ENCODE data around the gene TCF7L2. TPM values are rescaled to one million over a fixed set of nuclear protein-coding genes. Genes with fewer than 3 reads are reported as not detected.

Gene TCF7L2
- total RNA-seq, 4 donors from 2014 or later = 12.7 to 59.9 (median 16.1) TPM

- Histone ChIP-seq H3K4me1 (peaks cover 0 to 12% of the 10 kb centered on the region in 2 donors), H3K4me3 (no peak overlapping the region), H3K9me3 (no peaks in the 10 kb centered on the region), H3K27ac (no peak overlapping the region), H3K36me3 (no peaks in the 10 kb centered on the region), H3K27me3 (no peaks in the 10 kb centered on the region)
- intact Hi-C loops (cut with DNase I; ENCODE audit: low total_unique reads) = loop anchor here (10.0 kb wide), 2 partner anchors 95 to 165 kb away; no protein-coding TSS in a partner anchor
- DNase-seq = no peak
- TF ChIP-seq CTCF (IDR thresholded peaks at IDR 0.05) (no peak), POLR2A (IDR thresholded peaks at IDR 0.05) (no peak)
These were observed 9.3 kb downstream of the TCF7L2 start for GRCh38 chr10:112959207-112959838.

- Histone ChIP-seq H3K36me3 (no peaks in the 10 kb centered on the region), H3K4me3 (no peak overlapping the region), H3K27ac (no peak overlapping the region), H3K9me3 (no peaks in the 10 kb centered on the region), H3K4me1 (peaks cover 0 to 12% of the 10 kb centered on the region in 2 donors), H3K27me3 (no peaks in the 10 kb centered on the region)
- intact Hi-C loops (cut with DNase I; ENCODE audit: low total_unique reads) = no loop called here
- TF ChIP-seq POLR2A (IDR thresholded peaks at IDR 0.05) (no peak), CTCF (IDR thresholded peaks at IDR 0.05) (no peak)
- DNase-seq = no peak
These were observed 10.2 kb downstream of the TCF7L2 start for GRCh38 chr10:112960151-112960681.

- H3K9me3 ChIP-seq = no peaks in the 10 kb centered on the region
- no peaks in the 10 kb centered on the region for H3K27me3 ChIP-seq
- H3K27ac ChIP-seq = peak overlapping the region in 1 of 2 donors; percentile 8
- peaks cover 0 to 9% of the 10 kb centered on the region in 2 donors for H3K4me1 ChIP-seq
- no peak for DNase-seq
- TF ChIP-seq CTCF (IDR thresholded peaks at IDR 0.05) (no peak), POLR2A (IDR thresholded peaks at IDR 0.05) (no peak)
- H3K4me3 ChIP-seq = no peak overlapping the region
- intact Hi-C loops (cut with DNase I; ENCODE audit: low total_unique reads) = no loop called here
- H3K36me3 ChIP-seq = no peaks in the 10 kb centered on the region
These were observed 11.6 kb downstream of the TCF7L2 start for GRCh38 chr10:112961609-112962008.

GRCh38 chr10:112962343-112962742 is 12.3 kb downstream of the TCF7L2 start:
- no peak overlapping the region for H3K27ac ChIP-seq
- H3K4me1 ChIP-seq = peaks cover 0 to 6% of the 10 kb centered on the region in 2 donors
- intact Hi-C loops (cut with DNase I; ENCODE audit: low total_unique reads) = no loop called here
- H3K27me3 ChIP-seq = no peaks in the 10 kb centered on the region
- H3K9me3 ChIP-seq = no peaks in the 10 kb centered on the region
- TF ChIP-seq CTCF (IDR thresholded peaks at IDR 0.05) (no peak), POLR2A (IDR thresholded peaks at IDR 0.05) (no peak)
- no peak overlapping the region for H3K4me3 ChIP-seq
- DNase-seq = no peak
- H3K36me3 ChIP-seq = no peaks in the 10 kb centered on the region

GRCh38 chr10:112963835-112964234 is 13.8 kb downstream of the TCF7L2 start:
- Histone ChIP-seq H3K4me1 (peaks cover 0 to 6% of the 10 kb centered on the region in 2 donors), H3K9me3 (no peaks in the 10 kb centered on the region), H3K36me3 (no peaks in the 10 kb centered on the region), H3K27me3 (no peaks in the 10 kb centered on the region), H3K4me3 (no peak overlapping the region), H3K27ac (no peak overlapping the region)
- intact Hi-C loops (cut with DNase I; ENCODE audit: low total_unique reads) = no loop called here
- TF ChIP-seq CTCF (IDR thresholded peaks at IDR 0.05) (no peak), POLR2A (IDR thresholded peaks at IDR 0.05) (no peak)
- no peak for DNase-seq
